Activated CD4-positive, alpha-beta T cell treated with anti-CD3 and anti-CD28 coated beads for 36 hours (primary cell): ENCODE results near the gene TYW1. TPM values are rescaled to one million over a fixed set of nuclear protein-coding genes. Genes with fewer than 3 reads are reported as not detected.
A peak's percentile ranks its signal among the peaks of the same experiment; 100 is the strongest.
"Not testable (repeated sequence)": the region's sequence is repeated elsewhere in the genome, so short reads cannot be mapped to it uniquely, and the experiment has no call there.

Source experiments
- ATAC-seq: fragments of 200-7000 bp; cut with Tn5 transposase; one replicate; pipeline ENCODE4 v1.10.0; 2021; ENCODE audit warnings: mild to moderate bottlenecking, moderate library complexity
- CTCF ChIA-PET: fragments of 350-600 bp; sonication (Branson Sonifier 250); formaldehyde crosslinking; loops from one replicate; lab custom pipeline; 2021; ENCODE audit warnings: antibody characterized with exemption; lab: Charles Lee
- POLR2A ChIA-PET: fragments of 350-600 bp; sonication (Branson Sonifier 250); formaldehyde crosslinking; loops from one replicate; lab custom pipeline; 2021; ENCODE audit warnings: antibody characterized with exemption, inconsistent platforms; lab: Charles Lee
- DNase-seq: peaks from one replicate; pipeline ENCODE4 v3.0.0-alpha.2; 2020
- H3K27ac Mint-ChIP-seq: one replicate; pipeline ENCODE4 v1.8.0; 2021; ENCODE audit warnings: mixed read lengths
- H3K27me3 Mint-ChIP-seq: one replicate; pipeline ENCODE4 v1.8.0; 2021; ENCODE audit warnings: mixed read lengths
- H3K36me3 Mint-ChIP-seq: one replicate; pipeline ENCODE4 v1.8.0; 2021; ENCODE audit warnings: low read depth, mixed read lengths
- H3K4me1 Mint-ChIP-seq: one replicate; pipeline ENCODE4 v1.8.0; 2021; ENCODE audit warnings: mixed read lengths
- H3K4me3 Mint-ChIP-seq: one replicate; pipeline ENCODE4 v1.8.0; 2021; ENCODE audit warnings: mild to moderate bottlenecking, moderate library complexity, mixed read lengths
- H3K9me3 Mint-ChIP-seq: one replicate; pipeline ENCODE4 v1.8.0; 2021; ENCODE audit warnings: low read depth, mixed read lengths
- intact Hi-C, 2 experiments: fragments of 100-400 bp; cut with DNase I in 1 of 2; cut with micrococcal nuclease in 1 of 2; formaldehyde crosslinking; loops; one replicate each; pipeline versions ENCODE4 v1.14.2 to v1.15.1; 2022 to 2024; cut with DNase I, micrococcal nuclease
- total RNA-seq, 2 experiments: library from RNA; stranded (reverse); gene quantifications; one replicate each; pipeline ENCODE4 v1.2.3, GENCODE V29; 2021

TYW1 gene
- total RNA-seq, 2 experiments from 2014 or later, result 13.1 to 14.7 TPM

- no peaks in the 10 kb centered on the region for H3K9me3 Mint-ChIP-seq
- peaks cover 37% of the 10 kb centered on the region for H3K36me3 Mint-ChIP-seq
- H3K4me1 Mint-ChIP-seq, result peaks cover 7% of the 10 kb centered on the region
- intact Hi-C loops, result no loop called here
- DNase-seq (no peak), ATAC-seq (no peak)
- CTCF ChIA-PET, result interaction anchor here (0.6 kb wide), 1 partner anchor 25 kb away, joined by 4 read pairs; no protein-coding TSS in a partner anchor
- H3K4me3 Mint-ChIP-seq, result no peak overlapping the region
- no peak overlapping the region for H3K27ac Mint-ChIP-seq
- no peaks in the 10 kb centered on the region for H3K27me3 Mint-ChIP-seq
- POLR2A ChIA-PET, result no interaction called here
These were observed 24.6 kb downstream of the TYW1 start for GRCh38 chr7:67021260-67021659.

GRCh38 chr7:67022511-67022910 is 25.9 kb downstream of the TYW1 start:
- Mint-ChIP-seq H3K4me1 (peaks cover 7% of the 10 kb centered on the region), H3K4me3 (no peak overlapping the region), H3K27me3 (no peaks in the 10 kb centered on the region), H3K9me3 (no peaks in the 10 kb centered on the region), H3K27ac (no peak overlapping the region), H3K36me3 (peaks cover 36% of the 10 kb centered on the region)
- no peak for ATAC-seq
- ChIA-PET POLR2A (no interaction called here), CTCF (no interaction called here)
- intact Hi-C loops, result no loop called here
- DNase-seq, result no peak

GRCh38 chr7:67025459-67025858 is 28.8 kb downstream of the TYW1 start:
- H3K36me3 Mint-ChIP-seq, result peaks cover 43% of the 10 kb centered on the region
- CTCF ChIA-PET, H3K4me3 Mint-ChIP-seq, ATAC-seq, H3K27ac Mint-ChIP-seq, intact Hi-C loops, H3K9me3 Mint-ChIP-seq, DNase-seq, H3K27me3 Mint-ChIP-seq, H3K4me1 Mint-ChIP-seq, POLR2A ChIA-PET: not testable (repeated sequence)

- H3K27me3 Mint-ChIP-seq, H3K4me3 Mint-ChIP-seq, DNase-seq, H3K4me1 Mint-ChIP-seq, CTCF ChIA-PET, H3K9me3 Mint-ChIP-seq, POLR2A ChIA-PET, H3K27ac Mint-ChIP-seq, intact Hi-C loops: not testable (repeated sequence)
- ATAC-seq, result peak; percentile 53
- peaks cover 47% of the 10 kb centered on the region for H3K36me3 Mint-ChIP-seq
These were observed 35.1 kb downstream of the TYW1 start for GRCh38 chr7:67031685-67032084.

DNA sequence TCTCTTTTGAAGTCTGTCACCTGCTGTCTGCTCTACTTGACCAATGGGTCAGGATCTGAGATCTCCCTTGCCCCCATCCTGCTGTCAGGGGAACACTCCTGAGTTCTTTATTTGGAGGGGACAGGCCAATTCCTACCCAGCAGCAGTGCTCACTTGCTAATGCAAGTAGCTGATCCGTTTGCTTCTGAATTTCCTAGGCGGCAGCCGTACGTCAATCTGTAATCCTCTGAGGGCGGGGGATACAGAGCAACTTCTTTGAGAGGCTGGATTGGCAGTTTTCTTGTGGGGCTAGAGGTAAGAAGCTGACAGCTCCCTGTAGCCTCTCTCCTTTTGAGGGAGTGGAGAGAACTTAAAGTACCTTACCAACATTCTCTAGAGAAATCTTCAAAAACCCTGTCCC is 36.6 kb downstream of the TYW1 start:
- POLR2A ChIA-PET, result no interaction called here
- H3K27me3 Mint-ChIP-seq, result no peaks in the 10 kb centered on the region
- no peak overlapping the region for H3K4me3 Mint-ChIP-seq
- no peak for DNase-seq
- no peak for ATAC-seq
- H3K27ac Mint-ChIP-seq, result no peak overlapping the region
- H3K9me3 Mint-ChIP-seq, result peaks cover 7% of the 10 kb centered on the region
- CTCF ChIA-PET, result no interaction called here
- peaks cover 43% of the 10 kb centered on the region for H3K36me3 Mint-ChIP-seq
- intact Hi-C loops, result no loop called here
- H3K4me1 Mint-ChIP-seq, result peaks cover 2% of the 10 kb centered on the region

DNA sequence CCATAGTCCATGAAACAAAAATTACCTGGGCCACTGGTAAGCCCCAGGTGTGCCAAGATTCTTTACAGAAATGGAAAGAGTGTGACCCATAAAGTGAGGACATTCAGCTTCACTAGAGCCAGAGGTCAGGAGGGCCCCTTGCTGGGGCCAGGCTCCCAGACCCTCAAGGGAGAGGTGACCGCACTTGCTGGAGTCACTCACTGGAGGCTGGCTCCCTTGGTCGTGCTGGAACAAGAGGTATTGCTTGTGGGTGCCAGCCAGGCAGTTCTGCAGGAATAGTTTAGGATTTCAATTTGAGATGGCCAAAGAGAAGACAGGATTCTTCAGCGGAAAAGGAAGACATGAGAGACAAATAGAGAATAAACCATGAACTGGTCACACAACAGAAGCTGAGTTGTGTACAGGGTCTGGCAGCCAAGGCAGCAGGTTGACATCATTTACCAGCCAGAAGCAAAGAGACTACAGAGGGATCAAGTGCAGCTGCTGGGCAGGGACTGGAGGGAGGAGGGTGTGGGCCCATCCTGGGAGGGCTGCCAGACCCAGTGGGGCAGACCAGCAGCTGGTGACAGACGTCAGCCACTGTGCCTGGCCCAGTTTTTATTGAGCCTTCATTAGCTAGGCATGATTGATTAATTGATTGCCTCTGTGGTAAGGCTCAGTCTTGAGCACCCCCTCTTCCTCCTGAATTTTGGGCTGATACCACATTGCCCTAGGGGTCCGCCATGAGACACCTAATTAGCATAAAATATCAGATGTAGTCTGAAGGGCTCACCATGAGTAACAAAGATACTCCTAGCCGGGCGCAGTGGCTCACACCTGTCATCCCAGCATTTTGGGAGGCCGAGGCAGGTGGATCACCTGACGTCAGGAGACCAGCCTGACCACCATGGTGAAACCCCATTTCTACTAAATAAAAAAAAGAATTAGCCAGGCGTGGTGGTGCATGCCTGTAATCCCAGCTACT is 40.1 kb downstream of the TYW1 start:
- H3K9me3 Mint-ChIP-seq, H3K4me3 Mint-ChIP-seq, intact Hi-C loops, DNase-seq, H3K4me1 Mint-ChIP-seq, H3K27ac Mint-ChIP-seq, CTCF ChIA-PET, ATAC-seq, POLR2A ChIA-PET, H3K27me3 Mint-ChIP-seq: not testable (repeated sequence)
- peaks cover 25% of the 10 kb centered on the region for H3K36me3 Mint-ChIP-seq

DNA sequence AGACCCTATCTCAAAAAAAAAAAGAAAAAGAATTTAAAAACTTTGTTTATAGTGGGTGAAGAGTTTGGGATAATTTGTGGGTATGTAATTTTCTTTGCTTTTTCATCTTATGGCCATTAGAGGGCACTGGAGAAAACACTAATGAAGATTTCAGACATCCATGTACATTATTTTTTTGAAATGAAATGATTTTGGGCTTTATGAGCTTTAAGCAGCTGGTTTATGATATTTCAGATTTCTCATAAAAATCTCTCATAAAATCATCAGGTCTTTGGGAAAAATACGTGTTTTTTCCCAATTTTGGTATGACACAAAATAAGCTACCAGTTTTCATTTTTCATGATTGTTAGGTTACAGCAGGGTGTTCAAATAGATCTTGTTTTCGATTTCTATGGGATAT is 44.2 kb downstream of the TYW1 start:
- H3K4me3 Mint-ChIP-seq, H3K27ac Mint-ChIP-seq, DNase-seq, H3K4me1 Mint-ChIP-seq, H3K36me3 Mint-ChIP-seq, H3K9me3 Mint-ChIP-seq, H3K27me3 Mint-ChIP-seq, ATAC-seq: not testable (repeated sequence)
- intact Hi-C loops, result loop anchor here in 1 of 2 experiments (2.0 kb wide), 1 partner anchor 262 kb away; no protein-coding TSS in a partner anchor
- ChIA-PET CTCF (interaction anchor here (0.6 to 1.6 kb wide), 8 partner anchors 8 to 1764 kb away, joined by 3 to 6 read pairs (median 3); no protein-coding TSS in a partner anchor), POLR2A (interaction anchor here (0.7 kb wide), 1 partner anchor 649 kb away, joined by 5 read pairs; no protein-coding TSS in a partner anchor)

DNA sequence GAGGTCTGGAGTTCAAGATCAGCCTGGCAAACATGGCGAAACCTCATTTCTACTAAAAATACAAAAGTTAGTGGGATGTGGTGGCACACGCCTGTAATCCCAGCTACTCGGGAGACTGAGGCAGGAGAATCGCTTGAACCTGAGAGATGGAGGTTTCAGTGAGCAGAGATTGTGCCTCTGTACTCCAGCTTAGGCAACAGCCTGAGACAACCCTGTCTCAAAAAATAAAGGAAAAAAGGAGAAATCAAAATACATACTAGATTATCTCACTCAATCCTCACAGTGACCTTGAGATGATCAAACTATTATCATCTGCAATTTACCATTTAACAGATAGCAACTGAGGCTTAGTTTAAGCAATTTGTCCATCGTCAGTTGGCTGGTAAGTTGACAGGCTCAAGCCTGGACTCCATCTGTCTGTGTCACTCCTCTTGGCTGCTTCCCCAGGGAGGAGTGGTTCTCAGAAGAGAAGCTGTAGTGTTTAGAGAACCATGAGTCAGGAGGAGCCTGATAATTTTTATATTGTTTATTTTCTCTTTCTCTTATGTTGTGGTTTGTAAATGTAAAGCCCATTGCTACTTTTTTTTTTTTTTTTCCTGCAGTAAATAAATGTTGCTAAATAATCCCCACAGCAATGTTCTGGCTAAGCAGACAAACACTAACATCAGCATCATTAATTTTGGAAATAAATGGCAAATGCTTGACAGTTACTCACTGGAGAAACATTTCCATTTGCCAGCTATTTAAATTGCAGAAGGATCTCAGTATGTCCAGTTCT is 46.3 kb downstream of the TYW1 start:
- intact Hi-C loops, ATAC-seq, H3K9me3 Mint-ChIP-seq, H3K4me3 Mint-ChIP-seq, H3K36me3 Mint-ChIP-seq, POLR2A ChIA-PET, DNase-seq, H3K27me3 Mint-ChIP-seq, H3K27ac Mint-ChIP-seq, H3K4me1 Mint-ChIP-seq: not testable (repeated sequence)
- CTCF ChIA-PET, result interaction anchor here (0.6 kb wide), 1 partner anchor 398 kb away, joined by 4 read pairs; no protein-coding TSS in a partner anchor

DNA sequence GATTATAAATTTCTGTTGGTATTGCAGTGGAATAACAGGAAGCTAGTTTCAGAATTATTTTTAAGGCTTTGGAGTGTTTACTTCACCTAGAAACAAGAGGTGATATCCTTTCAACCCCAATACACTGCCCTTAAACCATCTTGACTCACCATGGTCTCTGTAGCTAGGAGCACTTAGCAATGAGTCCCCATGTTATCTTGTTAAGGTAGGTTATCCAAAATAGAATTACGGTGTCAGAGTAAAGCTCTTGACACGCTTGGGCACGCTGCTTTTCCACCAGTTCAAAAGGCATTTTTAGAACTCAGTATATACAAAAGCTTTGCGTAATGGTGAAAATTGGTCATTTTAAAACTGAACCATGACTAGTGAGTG is 46.9 kb downstream of the TYW1 start:
- H3K36me3 Mint-ChIP-seq, DNase-seq, intact Hi-C loops, H3K9me3 Mint-ChIP-seq, H3K4me1 Mint-ChIP-seq, POLR2A ChIA-PET, H3K27ac Mint-ChIP-seq, ATAC-seq, H3K4me3 Mint-ChIP-seq, H3K27me3 Mint-ChIP-seq: not testable (repeated sequence)
- CTCF ChIA-PET, result interaction anchor here (0.6 kb wide), 1 partner anchor 399 kb away, joined by 4 read pairs; no protein-coding TSS in a partner anchor

DNA sequence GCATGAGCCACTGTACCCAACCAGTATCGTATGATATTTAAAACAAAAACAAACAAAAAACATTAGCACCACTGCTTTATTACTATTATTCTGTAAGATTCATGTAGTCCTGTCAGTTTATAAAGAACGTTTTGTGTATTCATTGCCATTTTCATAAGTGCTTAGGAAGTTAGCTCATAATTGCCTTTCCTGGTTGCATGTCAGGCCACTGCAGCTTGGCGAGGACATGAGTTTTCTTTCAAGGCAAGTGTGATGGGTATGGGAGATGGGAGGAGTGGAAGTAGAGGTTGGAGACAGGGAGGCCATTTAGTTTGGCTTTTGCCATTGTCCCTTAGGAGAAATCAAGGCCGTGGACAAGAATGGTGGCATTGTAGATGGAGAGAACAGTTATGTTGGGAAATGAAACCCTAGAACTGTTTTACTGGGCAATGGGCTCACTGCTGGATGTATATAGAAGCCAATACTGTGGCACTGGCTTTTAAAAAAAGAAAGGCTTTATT is 48.9 kb downstream of the TYW1 start:
- H3K4me3 Mint-ChIP-seq, result no peak overlapping the region
- no peaks in the 10 kb centered on the region for H3K27me3 Mint-ChIP-seq
- peaks cover 14% of the 10 kb centered on the region for H3K36me3 Mint-ChIP-seq
- intact Hi-C loops, result no loop called here
- H3K27ac Mint-ChIP-seq, result no peak overlapping the region
- H3K4me1 Mint-ChIP-seq, result peaks cover 3% of the 10 kb centered on the region
- POLR2A ChIA-PET, result no interaction called here
- ATAC-seq (no peak), DNase-seq (no peak)
- CTCF ChIA-PET, result interaction anchor here (1.0 to 1.4 kb wide), 2 partner anchors 15 to 336 kb away, joined by 4 to 5 read pairs; no protein-coding TSS in a partner anchor
- no peaks in the 10 kb centered on the region for H3K9me3 Mint-ChIP-seq

DNA sequence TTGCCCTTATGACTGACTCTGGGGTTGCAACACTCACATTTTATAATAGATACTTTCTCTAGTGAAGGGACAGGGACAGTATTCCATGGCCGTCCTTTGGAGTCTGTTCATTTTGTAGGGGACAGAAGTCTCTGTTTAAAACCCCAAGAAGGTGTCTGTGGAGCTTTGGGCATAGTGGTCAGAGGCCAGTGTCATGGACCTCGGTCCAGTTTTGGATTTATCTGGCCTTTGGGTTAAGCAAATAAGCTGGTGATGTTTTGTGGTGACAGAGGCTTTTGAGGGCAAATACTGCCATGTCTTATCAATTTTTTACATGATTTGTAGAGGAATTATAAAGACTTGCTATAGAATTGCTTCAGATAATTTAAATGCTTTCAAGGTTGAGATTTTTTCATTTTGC is 50.2 kb downstream of the TYW1 start:
- CTCF ChIA-PET, result interaction anchor here (0.6 kb wide), 1 partner anchor 26 kb away, joined by 4 read pairs; no protein-coding TSS in a partner anchor
- intact Hi-C loops, result not testable (repeated sequence)

More for the DNA sequence above, 50.2 kb downstream of the TYW1 start:
- H3K27ac Mint-ChIP-seq, H3K27me3 Mint-ChIP-seq, H3K4me3 Mint-ChIP-seq, POLR2A ChIA-PET, H3K9me3 Mint-ChIP-seq, DNase-seq, ATAC-seq, H3K4me1 Mint-ChIP-seq: not testable (repeated sequence)
- peaks cover 27% of the 10 kb centered on the region for H3K36me3 Mint-ChIP-seq
